Upper lobe of left lung (tissue), 4 donors: ENCODE results near the gene CDKN2AIPNL.

Experiments
- POLR2A ChIP-seq, 4 donors: fragments of 450-650 bp; IDR thresholded peaks; one replicate each; pipeline ENCODE4 v1.5.1; 2016 to 2017; ENCODE audit warnings: antibody characterized with exemption in 4 of 4, mild to moderate bottlenecking in 2 of 4
- TF ChIP-seq, protein P1 (sequence below), 6 experiments: fragments of 450-650 bp in 4 of 6; fragments of 200-600 bp in 2 of 6; sonication (generic) in 2 of 6; IDR thresholded peaks; one replicate each; pipeline ENCODE4 v1.5.1; 2016 to 2019; ENCODE audit warnings: antibody characterized with exemption in 6 of 6

DNA sequence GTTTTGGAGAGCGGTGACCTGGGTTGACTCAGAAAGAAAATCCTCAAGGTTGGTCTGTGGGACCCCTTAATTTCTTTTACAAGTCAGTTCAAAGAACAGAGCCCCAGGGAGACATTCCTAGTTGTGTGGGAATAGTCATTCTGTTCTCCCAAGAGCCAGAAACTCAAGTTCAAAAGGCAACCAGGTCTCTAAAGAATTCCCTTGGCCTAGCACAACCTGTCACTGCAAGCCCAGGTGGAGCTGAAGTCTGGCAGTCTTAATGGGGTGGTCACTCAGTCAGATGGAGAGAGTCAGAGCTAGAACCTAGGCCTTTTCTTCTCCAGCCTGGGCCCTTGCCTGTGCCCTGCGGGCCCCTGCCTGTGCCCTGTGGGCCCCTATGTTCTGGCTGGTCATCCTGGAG lies 37.5 kb upstream of the CDKN2AIPNL start:
- no peak for TF ChIP-seq POLR2A (IDR thresholded peaks at IDR 0.05)
- TF ChIP-seq, protein P1, sequence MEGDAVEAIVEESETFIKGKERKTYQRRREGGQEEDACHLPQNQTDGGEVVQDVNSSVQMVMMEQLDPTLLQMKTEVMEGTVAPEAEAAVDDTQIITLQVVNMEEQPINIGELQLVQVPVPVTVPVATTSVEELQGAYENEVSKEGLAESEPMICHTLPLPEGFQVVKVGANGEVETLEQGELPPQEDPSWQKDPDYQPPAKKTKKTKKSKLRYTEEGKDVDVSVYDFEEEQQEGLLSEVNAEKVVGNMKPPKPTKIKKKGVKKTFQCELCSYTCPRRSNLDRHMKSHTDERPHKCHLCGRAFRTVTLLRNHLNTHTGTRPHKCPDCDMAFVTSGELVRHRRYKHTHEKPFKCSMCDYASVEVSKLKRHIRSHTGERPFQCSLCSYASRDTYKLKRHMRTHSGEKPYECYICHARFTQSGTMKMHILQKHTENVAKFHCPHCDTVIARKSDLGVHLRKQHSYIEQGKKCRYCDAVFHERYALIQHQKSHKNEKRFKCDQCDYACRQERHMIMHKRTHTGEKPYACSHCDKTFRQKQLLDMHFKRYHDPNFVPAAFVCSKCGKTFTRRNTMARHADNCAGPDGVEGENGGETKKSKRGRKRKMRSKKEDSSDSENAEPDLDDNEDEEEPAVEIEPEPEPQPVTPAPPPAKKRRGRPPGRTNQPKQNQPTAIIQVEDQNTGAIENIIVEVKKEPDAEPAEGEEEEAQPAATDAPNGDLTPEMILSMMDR (IDR thresholded peaks at IDR 0.05) = no peak
